ENCODE results near the gene ADD3. TPM values are rescaled to one million over a fixed set of nuclear protein-coding genes. Genes with fewer than 3 reads are reported as not detected.

ADD3 gene
- total RNA-seq, 1 experiment from 2014 or later = 32.4 TPM

GRCh38 chr10:110057456-110057855, 49.7 kb downstream of the ADD3 start:
- POLR2A ChIA-PET = interaction anchor here (0.6 kb wide), 1 partner anchor 25 kb away, joined by 6 read pairs; no protein-coding TSS in a partner anchor
- TF ChIP-seq CTCF (IDR thresholded peaks at IDR 0.05) = no peak
- no peak for TF ChIP-seq SIN3A (IDR thresholded peaks at IDR 0.05; ENCODE audit: borderline replicate concordance, insufficient read depth, low read depth, low read length)
- no peak for TF ChIP-seq POLR2AphosphoS5 (IDR thresholded peaks at IDR 0.05; ENCODE audit: low read depth, low read length)
- no peak for TF ChIP-seq TCF7L2 (IDR thresholded peaks at IDR 0.05; ENCODE audit: low read depth, low read length)
- TF ChIP-seq REST (IDR thresholded peaks at IDR 0.05; ENCODE audit: insufficient read depth in 1 of 2, low read depth in 2 of 2, low read length in 1 of 2) = no peak
- H3K4me1 ChIP-seq (ENCODE audit: control insufficient read depth, insufficient read depth, low read length) = no peaks in the 10 kb centered on the region
- no peaks in the 10 kb centered on the region for H3K36me3 ChIP-seq (ENCODE audit: control insufficient read depth, insufficient read depth, low read length)
- no peak for ATAC-seq
- no peaks in the 10 kb centered on the region for H3K9me3 ChIP-seq (ENCODE audit: control insufficient read depth, insufficient read depth, low read depth, low read length)
- in situ Hi-C loops (cut with HindIII; ENCODE audit: low pct_unique_long_range_greater_than_20kb, low sequenced_read_pairs) (no loop called here), intact Hi-C loops (cut with micrococcal nuclease; ENCODE audit: unreplicated experiment) (no loop called here)
- DNase-seq (ENCODE audit: low read depth, low spot score) = no peak
- H3K27ac ChIP-seq (ENCODE audit: low read length) = no peak overlapping the region
- H3K4me3 ChIP-seq (ENCODE audit: low read depth in 2 of 2, low read length in 2 of 2) = no peak overlapping the region
- no TSS peak for BruUV-seq (replicated peaks)
- no peaks in the 10 kb centered on the region for H3K27me3 ChIP-seq (ENCODE audit: control insufficient read depth, insufficient read depth, low read length)
- CTCF ChIA-PET = no interaction called here

GRCh38 chr10:110058212-110058611, 50.4 kb downstream of the ADD3 start:
- H3K27me3 ChIP-seq (ENCODE audit: control insufficient read depth, insufficient read depth, low read length) = no peaks in the 10 kb centered on the region
- ATAC-seq (no peak), DNase-seq (ENCODE audit: low read depth, low spot score) (no peak)
- H3K4me1 ChIP-seq (ENCODE audit: control insufficient read depth, insufficient read depth, low read length) = no peaks in the 10 kb centered on the region
- in situ Hi-C loops (cut with HindIII; ENCODE audit: low pct_unique_long_range_greater_than_20kb, low sequenced_read_pairs) (no loop called here), intact Hi-C loops (cut with micrococcal nuclease; ENCODE audit: unreplicated experiment) (no loop called here)
- H3K36me3 ChIP-seq (ENCODE audit: control insufficient read depth, insufficient read depth, low read length) = no peaks in the 10 kb centered on the region
- H3K9me3 ChIP-seq (ENCODE audit: control insufficient read depth, insufficient read depth, low read depth, low read length) = no peaks in the 10 kb centered on the region
- TF ChIP-seq TCF7L2 (IDR thresholded peaks at IDR 0.05; ENCODE audit: low read depth, low read length) (no peak), SIN3A (IDR thresholded peaks at IDR 0.05; ENCODE audit: borderline replicate concordance, insufficient read depth, low read depth, low read length) (no peak), REST (IDR thresholded peaks at IDR 0.05; ENCODE audit: insufficient read depth in 1 of 2, low read depth in 2 of 2, low read length in 1 of 2) (no peak), CTCF (IDR thresholded peaks at IDR 0.05) (no peak), POLR2AphosphoS5 (IDR thresholded peaks at IDR 0.05; ENCODE audit: low read depth, low read length) (no peak)
- ChIA-PET CTCF (no interaction called here), POLR2A (no interaction called here)
- no peak overlapping the region for H3K27ac ChIP-seq (ENCODE audit: low read length)
- BruUV-seq (replicated peaks) = no TSS peak
- H3K4me3 ChIP-seq (ENCODE audit: low read depth in 2 of 2, low read length in 2 of 2) = no peak overlapping the region

All from Panc1 (cell line).